Stimulated activated CD4-positive, alpha-beta T cell treated with anti-CD3 and anti-CD28 coated beads, Interleukin-2, amount 100 ng/mL, for 24 hours (primary cell): Measurements from ENCODE around the gene MCF2L.

ENCODE experiments used
- DNase-seq, 2 donors: peaks; one replicate each; pipeline ENCODE4 v3.0.0-alpha.2; 2020

The MCF2L gene

DNA sequence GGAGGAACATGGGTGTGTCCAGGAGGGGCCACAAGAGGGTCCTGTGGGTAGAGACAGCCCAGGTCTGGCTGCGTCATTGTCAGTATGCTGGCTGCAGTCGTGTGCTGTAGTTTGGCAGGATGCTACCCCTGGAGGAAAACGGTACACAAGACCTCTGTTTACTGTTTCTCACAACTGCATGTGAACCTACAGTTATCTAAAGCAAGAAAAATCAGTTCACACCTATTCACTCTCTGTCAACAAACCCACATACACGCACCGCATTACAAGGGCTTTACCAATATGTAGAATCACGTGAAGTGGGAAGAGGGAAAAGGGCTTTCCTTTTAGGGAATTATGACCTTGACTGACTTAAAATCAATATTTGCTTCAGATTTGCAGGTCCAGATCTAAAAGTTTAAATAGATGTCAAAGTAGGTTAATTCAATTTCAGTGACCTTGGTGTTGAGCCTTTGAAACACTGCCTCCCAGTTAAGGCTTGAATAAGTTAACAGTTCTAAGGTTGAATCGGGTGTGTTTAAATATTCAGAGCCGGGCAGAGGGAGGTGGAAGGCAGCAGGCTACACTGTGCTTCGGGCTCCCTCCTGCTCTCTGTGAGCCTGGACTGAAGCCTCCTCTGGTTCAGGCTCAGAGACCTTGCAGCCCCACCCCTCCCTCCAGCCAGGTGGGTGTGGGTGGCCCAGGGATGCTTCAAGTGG is 17.2 kb upstream of the MCF2L start:
- no peak for DNase-seq

DNA sequence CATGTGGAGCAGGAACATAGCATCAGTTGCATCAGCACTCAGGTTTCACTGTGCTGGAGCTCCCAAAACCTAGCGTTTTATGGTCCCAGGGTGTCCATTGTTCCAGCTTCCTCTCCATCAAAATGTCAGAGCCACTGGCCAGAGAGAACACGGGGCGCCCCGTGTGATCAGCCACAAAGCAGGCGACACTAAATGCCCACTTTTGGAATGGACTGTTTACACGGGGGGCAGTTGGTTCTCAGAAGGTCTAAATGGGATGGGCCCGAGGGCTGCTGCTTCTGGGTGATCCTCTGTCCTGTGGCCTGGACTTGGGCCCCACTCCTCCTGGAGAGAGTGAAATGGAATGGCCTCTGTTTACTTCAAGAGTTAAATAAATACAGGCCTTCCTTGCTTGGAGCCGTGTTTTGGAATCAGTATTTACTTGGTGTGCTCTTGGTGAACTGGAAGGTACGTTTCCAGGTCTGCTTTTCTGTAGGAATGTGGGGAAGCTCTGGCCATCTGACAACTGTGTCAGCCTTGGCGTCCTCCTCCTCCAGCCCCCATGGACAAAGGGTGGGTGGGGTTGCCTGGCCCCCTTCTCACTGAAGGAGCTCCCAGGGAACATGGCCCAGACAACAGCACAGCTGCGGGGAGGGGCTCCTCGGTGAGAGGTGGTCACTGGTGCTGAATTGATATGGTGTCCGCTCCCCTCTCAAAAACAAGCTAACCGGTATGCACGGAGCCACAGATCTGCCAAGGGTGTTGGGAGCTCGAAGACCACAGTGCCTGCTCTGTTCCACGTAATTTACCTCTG is 16.1 kb upstream of the MCF2L start:
- DNase-seq: no peak

DNA sequence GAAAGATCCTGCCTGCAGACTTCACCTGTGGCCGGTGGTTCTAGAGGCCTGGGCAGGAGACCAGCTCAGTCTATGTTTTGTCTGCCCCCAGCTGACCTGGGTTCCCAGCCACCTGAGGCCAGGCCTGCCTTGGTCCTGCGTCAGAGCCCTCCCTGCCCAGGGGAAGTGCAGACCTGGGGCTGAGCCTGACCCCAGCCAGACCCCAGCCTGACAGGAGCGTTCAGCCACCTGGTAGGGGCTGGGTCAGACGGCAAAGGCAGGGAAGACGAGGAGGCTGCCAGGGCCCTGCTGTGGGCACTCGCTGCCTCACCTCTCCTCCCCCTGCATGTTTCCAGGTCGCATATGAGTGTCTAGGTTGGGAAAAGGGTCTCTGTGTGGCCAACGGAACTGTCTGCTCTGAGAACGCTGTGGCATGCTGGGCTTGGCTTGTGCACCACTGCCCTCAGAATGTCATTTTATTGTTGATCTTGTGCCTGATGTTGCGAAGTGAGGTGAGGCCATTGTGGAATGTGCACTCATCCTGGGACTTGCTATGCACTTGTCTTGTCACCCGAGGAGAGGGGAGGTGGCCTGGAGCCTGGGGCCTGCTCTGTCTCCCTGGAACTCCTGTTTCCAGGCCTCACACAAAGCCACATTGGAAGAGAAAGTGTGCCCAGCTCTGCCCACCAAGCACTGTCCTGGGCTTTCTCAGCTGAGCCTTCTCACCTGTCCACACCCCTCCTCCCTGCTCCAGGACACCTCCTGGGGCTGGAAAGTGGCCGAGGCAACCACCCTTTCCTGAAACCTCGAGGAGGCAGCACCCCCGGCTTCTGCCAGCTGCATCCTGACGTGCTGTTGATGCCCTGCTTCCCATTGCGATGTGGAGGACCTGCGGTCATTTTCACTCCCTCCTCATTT is 15.2 kb upstream of the MCF2L start:
- DNase-seq: no peak

DNA sequence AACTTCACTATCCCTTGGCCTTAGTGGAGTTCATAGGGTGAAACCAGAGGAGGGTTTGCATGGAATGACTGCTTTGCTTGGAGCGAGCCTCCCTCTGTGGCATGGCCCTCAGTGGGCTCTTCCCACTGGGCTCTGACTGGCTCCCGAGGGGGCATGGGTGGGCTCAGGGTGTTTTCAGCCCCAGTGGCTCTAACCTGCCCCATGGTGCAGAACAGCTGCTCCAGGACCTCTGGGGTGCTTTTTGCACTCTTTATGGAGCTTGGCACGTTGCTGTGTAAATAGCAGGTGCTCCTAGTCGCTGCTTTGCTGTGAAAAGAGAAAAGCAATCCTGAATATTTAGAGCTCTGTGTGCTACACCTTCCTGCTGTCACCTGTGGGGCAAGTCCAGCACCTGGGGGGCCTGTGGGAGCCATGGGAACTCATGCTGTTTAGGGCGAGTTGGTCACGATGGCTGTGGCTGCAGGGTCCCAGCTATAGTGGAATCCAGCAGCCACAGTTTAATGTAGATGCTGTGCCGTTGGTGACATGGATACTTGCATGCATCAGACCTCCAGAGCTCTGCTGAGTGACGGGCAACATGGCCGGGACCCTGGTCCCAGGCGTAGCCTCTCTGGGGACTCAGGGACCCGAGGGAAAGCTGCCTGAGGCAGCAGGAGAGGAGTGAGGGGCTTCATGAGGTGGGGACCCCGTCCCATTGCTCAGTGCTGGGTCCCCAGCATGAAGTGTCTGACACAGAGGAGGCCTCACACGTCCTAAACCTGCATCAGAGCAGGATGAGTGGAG is 14.3 kb upstream of the MCF2L start:
- DNase-seq: no peak

DNA sequence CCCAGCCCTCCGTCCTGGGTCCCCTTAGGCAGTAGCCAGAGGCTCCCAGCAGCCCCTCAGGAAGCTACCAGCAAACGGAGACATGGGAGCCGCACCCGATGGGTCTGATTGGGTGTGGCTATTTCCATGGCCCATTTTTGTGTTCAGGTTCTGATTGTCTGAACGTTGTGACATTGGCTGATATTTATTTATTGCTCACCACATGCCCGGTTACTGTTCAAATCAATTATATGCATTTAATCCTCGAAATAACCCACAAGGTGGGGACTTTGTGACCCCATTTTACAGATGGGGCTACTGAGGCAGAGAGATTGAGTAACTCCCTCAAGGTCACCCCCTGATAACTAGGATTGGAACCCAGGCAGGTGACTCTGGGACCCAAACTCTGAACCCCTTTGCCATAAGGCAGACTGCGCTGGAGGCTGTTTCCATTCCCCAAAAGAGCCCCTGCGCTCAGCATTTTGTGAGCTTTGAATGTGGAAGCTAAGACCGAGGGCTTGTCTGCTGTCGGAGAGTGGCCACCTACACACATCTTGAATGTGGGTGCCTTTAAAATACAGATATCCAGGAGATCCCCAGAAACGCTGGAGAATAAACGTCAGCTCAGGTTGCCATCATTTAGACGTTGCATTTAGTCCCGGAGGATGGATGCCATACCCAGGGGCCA is 13.6 kb upstream of the MCF2L start:
- no peak for DNase-seq

DNA sequence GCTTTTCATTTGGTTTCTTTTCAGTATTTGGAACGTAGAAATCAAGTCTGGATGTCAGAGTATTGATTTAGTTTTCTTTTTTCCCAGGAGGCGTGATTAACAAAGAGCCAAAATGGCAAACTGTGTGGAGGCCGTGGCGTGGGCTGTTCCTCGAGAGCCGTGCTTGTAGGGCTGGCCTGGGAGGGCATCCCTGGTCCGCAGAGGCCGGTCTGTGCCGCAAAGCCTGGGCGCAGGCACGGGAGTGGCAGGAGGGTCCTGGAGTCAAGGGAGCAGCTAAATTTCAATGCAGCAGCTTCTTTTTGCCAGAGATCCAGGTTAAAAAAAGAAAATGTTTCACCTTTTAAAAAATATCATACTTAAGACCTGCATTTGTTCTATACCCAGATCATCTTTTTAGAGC is 13.1 kb upstream of the MCF2L start:
- DNase-seq: no peak

DNA sequence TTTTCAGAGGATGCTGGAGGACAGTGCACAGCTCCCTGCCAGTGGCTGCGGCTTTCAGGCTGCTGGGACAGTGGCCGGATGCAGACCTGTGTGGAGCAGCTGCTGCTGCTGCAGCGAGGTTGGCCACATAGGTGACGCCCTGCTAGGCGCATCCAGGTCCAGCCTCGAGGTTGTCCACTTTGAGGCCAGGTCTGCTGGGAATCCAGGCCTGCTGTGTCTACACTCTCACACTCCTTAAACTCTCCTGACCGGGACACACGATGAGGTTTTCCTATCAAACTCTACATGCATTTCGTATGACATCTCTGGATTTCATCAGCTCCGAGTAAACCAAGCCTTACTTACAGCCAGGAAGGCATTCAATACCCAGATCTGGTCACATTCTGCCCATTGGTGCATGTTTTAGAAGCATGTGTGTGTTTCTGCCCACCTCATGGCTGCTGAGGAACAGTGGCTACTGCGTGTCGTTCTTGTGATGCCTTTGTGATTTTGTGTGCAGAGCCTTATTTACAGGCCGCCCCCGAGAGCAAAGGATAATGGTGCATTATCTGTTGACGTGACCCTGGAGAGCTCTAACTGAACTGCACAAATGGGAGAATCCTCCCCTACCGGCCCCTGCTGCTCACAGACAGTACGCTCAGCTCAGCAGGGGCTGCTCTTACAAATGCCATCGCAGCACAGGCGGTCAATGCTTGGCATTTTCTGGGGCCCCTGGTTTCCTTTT is 12.3 kb upstream of the MCF2L start:
- DNase-seq: no peak

DNA sequence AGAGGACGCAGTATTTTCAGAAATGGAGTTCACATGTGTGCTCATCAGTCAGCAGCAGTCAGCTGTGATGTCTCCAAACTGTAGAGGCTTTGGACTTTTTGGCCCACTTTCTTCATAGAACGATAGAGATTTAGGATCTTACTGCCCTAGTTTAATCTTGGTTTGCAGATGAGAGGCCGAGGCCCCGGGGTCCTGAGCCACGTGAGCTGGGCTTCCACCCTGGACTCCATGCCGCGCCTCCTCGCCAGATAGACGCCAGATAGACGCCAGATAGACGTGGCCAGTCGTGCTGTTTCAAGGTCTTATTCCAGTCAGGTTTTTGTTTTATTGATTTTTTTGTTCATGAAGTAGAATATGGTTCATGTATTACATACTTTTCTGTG is 11.7 kb upstream of the MCF2L start:
- no peak for DNase-seq

DNA sequence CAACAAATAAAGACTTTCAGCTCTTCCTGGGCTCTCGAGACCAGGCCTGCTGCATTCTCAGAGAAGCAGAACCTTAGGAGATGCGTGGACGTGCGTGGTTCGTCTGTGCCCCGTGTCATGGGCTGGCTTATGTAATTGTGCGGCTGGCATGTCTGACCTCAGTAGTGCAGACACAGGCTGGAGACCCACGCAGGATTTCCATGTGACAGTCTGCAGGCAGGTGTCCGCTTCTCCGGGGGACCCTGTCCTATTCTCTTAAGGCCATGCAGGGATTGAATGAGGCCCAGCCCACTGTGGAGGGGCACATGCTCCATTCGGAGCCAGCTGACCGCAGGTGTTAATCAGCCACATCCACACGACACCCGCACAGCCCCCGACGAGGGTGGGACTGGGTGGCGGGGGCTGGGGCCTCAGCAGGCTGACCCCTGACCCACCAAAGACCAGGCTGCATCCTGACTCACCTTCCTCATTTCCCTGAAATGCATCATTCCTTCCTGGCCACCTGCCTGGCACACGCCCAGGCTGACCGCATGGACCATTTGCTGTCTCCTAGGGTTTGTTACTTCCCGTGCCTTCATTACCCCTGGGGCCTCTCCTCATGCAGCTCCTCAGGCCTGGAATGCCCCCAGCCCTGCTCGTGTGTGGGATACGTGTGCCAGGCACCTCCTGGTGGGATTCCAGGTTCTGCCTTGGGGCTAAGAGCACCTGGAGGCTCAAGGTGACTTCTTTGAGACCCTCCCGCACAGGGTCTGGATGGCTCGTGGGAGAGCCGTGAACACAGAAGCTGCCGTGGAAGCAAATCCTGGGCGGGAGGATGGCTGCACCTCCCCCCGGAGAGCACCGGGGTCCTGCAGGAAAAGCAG is 10.7 kb upstream of the MCF2L start:
- DNase-seq: no peak

DNA sequence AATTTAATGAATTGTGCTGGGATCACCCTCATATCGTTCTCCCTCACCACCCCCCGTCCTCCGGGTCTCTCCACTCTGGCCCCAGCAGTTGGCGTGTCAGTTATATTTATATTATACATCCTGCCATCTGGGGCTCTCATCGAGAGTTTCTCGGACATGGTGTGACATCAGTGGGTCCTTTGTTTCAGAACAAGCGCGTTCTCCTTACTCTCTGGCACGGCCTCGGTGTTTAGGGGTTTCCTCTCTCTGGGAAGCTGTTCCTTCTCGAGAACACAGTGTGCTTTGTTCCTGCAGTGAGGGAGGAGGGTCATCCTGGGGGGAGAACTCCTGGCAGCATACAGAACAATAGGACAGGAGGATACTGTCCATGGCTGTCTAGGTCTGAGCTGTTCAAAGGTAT is 9.8 kb upstream of the MCF2L start:
- DNase-seq: no peak

DNA sequence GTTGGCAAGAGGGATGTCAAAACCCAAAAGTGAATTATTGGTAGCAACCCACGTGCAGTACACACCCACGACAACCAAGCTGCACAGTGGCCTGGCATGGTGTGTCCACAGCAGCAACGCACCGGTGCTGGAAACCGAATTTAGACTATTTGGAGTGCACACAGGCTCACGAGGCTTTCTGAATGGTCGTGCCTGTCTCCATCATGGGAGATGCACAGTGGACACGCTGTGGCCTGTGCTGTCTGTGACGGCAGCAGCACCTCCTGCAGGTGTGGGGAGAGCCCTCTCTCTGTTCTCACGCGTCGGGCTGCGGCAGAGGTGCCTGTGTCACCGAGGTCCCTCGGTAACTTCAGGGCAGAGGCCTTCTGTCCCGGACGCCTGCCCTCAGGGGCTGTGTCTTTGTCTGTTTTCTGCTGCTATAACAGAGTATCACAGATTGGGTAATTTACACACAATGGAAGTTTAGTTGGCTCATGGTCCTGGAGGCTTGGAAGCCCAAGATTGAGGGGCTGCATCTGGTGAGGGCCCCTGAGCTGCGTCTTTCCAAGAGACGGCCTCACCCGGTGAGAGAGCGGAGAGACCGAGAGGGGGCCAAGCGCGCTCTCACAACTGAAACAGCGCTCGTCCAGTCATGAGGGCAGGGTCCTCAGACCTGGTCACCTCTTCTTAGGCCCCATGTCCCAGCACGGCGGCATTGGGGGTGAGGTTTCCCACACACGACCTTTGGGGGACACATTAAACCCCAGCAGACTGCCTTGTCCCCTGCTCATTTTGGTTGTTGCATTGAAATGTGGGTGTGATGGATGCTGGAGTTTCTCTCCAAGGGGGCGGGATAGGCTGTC is 9.1 kb upstream of the MCF2L start:
- no peak for DNase-seq

DNA sequence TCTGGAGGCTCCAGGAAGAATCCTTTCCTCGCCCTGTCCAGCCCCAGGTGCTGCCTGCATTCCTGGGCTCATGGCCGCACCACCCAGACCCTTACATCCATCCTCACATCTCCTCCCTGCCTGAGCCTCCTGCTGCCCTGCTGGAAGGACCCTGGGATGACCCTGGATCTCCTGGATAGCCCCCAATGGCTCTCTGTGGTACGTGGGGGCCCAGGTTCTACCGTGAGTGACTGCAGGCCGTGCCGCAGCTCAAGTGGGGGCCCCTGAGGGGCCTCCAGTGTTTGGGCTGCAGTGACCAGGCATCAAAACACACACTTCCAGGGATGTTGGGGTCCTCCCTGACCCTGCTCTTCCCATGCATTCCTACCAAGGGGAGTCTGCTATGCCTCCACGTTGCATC is 8.3 kb upstream of the MCF2L start:
- no peak for DNase-seq

DNA sequence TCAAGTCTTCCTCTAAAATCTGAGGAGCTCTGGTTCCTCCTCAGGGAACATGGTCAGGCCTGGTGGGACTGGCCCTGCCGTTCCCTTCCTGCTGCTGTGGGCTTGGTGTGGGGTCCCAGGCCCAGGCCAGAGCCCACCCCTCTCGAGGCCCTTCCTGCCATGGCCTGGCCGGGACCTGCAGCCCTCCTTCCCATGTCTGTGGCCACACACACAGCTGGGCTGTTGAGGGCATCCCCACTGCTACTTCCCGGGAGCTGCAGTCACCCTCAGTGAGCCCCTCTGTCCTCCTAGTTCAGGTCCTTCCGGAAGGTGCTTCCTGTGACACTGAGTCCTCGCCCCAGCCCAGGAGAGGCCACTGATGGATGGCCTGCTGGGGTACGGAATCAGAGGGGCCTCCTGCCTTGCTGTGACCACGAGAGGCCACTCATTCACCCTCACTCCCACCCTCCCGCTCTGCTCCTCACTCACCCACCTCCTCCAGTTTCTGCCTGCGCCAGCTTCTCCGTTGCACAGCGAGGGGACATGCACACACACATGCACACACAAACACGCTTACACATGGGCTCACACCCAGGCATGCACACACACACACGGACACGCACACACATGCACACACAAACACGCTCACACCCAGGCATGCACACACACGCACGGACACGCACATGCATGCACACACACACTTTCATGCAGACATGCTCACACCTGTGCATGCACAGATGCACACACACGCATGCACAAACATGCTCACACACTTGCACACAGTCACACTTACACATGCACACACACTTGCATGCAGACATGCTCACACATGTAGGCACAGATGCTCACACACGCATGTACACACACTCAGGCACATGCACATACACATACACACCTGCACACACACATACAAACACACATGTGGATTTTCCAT is 7.3 kb upstream of the MCF2L start:
- no peak for DNase-seq

DNA sequence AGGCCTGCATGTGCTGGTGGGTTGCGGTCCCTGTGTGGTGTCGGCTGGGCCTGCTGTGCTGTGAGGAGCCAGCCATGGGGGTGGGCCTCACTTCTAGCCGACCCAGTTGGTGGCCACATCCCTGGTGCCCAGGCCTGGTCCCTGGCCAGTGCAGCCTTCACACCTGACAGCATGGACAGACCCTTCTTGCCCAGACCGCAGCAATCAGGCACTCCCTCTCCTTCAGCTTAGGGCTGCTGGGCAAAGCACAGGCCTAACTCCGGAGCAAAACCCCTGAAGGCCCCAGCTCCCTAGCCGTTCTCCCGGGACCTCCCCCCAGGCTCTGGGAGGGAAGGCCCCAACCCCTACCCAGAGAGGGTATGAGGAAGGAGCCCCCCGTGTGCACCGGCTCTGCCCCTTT is 6.6 kb upstream of the MCF2L start:
- no peak for DNase-seq

DNA sequence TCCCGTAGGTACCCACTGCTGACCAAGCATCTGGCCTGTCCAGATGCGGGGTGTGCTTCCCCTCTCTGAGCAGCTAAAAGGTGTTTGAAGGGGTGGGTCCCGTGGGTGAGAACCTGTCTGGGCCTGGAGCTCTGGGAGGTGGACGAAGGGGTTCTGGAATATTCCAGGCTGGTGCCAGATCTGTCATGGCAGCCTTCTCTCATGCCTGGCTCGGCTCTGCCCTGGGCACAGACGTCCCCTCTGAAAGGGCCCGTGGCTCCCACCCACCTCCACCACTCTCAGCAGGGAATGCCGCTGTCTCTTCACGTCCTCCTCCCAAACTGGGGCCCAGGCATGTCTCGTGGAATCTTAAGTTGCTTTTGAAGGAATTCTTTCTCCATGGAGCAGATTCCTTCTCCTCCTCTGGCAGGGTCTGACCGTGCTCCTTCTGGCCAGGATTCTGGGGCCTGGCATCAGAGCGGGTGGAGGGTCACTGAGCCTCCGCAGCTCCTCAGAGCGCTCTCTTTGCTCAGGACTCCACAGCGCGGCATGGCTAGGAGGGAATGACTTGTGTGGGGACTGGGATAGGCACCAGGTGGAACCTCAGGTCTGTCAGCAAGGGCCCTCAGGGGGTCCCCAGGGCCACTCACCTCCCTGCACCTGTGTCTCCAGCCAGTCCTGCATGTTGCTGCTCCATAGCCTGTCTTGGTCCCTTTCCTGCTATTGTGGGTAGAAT is 5.9 kb upstream of the MCF2L start:
- no peak for DNase-seq

DNA sequence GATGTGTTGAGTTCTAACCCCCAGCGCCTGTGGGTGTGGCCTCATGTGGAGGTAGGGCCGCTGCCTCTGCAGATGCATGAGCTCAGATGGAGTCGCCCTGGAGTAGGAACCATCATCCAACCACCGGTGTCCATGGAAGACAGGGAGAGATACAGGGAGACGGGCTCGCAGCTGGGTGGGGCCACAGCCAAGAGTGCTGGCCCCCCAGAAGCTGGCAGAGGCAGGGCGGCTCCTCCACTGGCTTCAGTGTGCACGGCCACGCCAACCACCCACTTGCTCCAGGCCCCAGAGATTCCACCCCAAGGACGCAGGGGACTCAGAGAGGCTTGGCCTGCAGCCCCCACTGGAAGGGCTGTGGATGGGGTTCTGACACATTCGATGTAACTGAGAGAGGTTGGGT is 5.4 kb upstream of the MCF2L start:
- no peak for DNase-seq

DNA sequence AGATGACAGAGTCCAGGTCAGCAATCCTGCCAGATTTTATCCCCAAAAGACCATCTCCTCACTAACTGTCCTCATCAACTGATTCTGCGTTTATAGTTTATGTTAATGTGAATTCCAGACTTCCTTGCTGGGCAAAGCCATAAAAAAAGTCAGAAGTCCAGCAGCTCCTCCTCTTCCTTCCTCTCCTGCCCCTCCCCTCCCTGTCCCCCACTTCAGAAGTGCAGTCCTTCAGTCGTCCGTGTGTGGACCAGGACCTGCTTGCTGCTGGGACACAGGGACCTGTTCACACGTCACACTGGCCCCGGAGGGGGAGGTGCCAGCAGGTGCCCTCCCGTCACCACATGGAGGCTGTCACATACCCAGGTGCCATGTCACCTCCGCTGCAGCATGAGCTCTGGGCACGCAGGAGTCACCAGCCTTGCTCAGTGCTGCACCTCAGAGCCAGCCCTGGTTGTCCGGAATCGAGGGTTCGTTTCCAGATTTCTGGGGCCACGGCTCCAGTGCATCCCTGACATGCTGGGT is 4.0 kb upstream of the MCF2L start:
- DNase-seq: no peak
